AG09309 (cell line): ENCODE measurements around the gene TGFB2.

Source experiments
- DNase-seq: peaks from one replicate; pipeline ENCODE4 v3.0.0-alpha.2; 2010; ENCODE audit warnings: low read depth
- H3K4me3 ChIP-seq: 2 replicates; pipeline ENCODE4 v1.5.1; 2011; ENCODE audit warnings: mild to moderate bottlenecking, low read depth, low read length, moderate library complexity; ENCODE audit not compliant: control insufficient read depth
- CTCF ChIP-seq: IDR thresholded peaks from 2 replicates; pipeline ENCODE4 v1.5.1; 2011; ENCODE audit warnings: mild to moderate bottlenecking, low read depth, low read length, inconsistent platforms; ENCODE audit not compliant: insufficient read depth, control insufficient read depth; ENCODE audit errors: missing control alignments

TGFB2 gene

GRCh38 chr1:218350801-218351266 is 5.7 kb downstream of the TGFB2 start:
- no peak for DNase-seq
- no peak overlapping the region for H3K4me3 ChIP-seq
- TF ChIP-seq CTCF = no peak

GRCh38 chr1:218351391-218352074 is 6.4 kb downstream of the TGFB2 start:
- TF ChIP-seq CTCF = peak; percentile 56
- peak overlapping the region; percentile 47 for H3K4me3 ChIP-seq
- DNase-seq = no peak

GRCh38 chr1:218352075-218352438 is 6.9 kb downstream of the TGFB2 start:
- TF ChIP-seq CTCF = no peak
- H3K4me3 ChIP-seq = no peak overlapping the region
- DNase-seq = no peak

GRCh38 chr1:218353656-218354055 is 8.5 kb downstream of the TGFB2 start:
- H3K4me3 ChIP-seq = no peak overlapping the region
- DNase-seq = no peak
- no peak for TF ChIP-seq CTCF

- no peak overlapping the region for H3K4me3 ChIP-seq
- DNase-seq = no peak
- TF ChIP-seq CTCF = no peak
Observed at GRCh38 chr1:218355278-218355677, 10.1 kb downstream of the TGFB2 start.

GRCh38 chr1:218357211-218357892 is 12.2 kb downstream of the TGFB2 start:
- H3K4me3 ChIP-seq = no peak overlapping the region
- TF ChIP-seq CTCF = no peak
- no peak for DNase-seq
